IPS-20b (cell line): ENCODE results near the gene RAD9A.

Source experiments
- H3K27ac ChIP-seq: one replicate; pipeline ENCODE4 v1.5.1; 2013; ENCODE audit warnings: low read length
- H3K27me3 ChIP-seq: 2 replicates; pipeline ENCODE4 v1.6.1; 2013; ENCODE audit warnings: mild to moderate bottlenecking, low read length, inconsistent platforms; ENCODE audit not compliant: insufficient read depth
- H3K36me3 ChIP-seq: 2 replicates; pipeline ENCODE4 v1.6.1; 2013; ENCODE audit warnings: low read depth, mild to moderate bottlenecking, inconsistent platforms, low read length, moderate library complexity; ENCODE audit not compliant: insufficient read depth
- H3K4me1 ChIP-seq: 2 replicates; pipeline ENCODE4 v1.6.1; 2013; ENCODE audit warnings: mild to moderate bottlenecking, control low read depth, inconsistent platforms, low read length, moderate library complexity; ENCODE audit not compliant: insufficient read depth
- H3K4me3 ChIP-seq: 2 replicates; pipeline ENCODE4 v1.5.1; 2013; ENCODE audit warnings: mild to moderate bottlenecking, low read length, inconsistent platforms
- H3K9ac ChIP-seq: 2 replicates; pipeline ENCODE4 v1.6.1; 2013; ENCODE audit warnings: low read depth, mild to moderate bottlenecking, inconsistent platforms, low read length, moderate library complexity
- H3K9me3 ChIP-seq: 2 replicates; pipeline ENCODE4 v1.6.1; 2013; ENCODE audit warnings: mild to moderate bottlenecking, low read depth, low read length, inconsistent platforms; ENCODE audit not compliant: insufficient read depth

The RAD9A gene

DNA sequence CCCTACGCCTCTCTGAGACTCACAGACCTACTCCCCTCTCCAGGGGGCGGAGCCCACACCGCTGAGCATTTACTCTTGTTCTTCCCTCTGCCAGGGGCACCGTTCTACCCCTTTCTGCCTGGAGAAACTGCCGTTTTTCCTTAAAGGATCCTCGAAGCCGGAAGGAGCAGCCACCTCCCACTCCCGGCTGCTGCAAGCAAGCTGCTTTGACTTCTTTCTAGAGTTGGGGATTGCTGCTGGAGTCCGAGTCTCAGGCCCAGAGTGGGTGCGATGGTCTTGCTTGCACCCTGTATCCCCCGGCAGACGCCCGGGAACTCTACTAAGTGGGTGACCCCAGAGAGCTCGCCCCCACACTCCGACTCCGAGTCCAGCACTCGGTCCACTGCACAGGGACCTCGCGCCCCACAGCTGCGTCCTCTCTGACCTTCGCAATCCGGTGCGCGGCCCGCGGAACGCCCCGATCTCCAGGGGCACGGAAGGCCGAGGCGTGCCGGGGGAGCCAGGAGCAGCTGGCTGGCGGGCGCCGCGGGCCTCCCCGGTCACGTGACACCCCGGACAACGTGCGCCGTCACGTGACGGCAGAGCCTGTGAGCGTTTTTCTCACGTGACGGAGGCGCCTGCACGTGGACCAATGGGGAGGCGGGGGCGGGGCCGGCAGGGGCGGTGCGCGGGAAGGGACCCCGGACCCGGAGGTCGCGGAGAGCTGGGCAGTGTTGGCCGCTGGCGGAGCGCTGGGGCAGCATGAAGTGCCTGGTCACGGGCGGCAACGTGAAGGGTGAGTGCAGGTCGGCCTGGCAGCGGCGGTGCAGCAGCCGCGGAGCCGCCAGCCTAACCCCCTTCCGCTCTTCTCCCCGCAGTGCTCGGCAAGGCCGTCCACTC is at the start of gene RAD9A:
Gene RAD9A (plus strand): TSS at position 683 of the 879 bp plus-strand sequence. CDS start 59 bp downstream, at position 742.
- peak within 1 kb of the TSS; percentile 87 for H3K27ac ChIP-seq
- peak within 1 kb of the TSS; percentile 98 for H3K4me3 ChIP-seq
- H3K9me3 ChIP-seq = no peaks in the 10 kb centered on the region
- H3K4me1 ChIP-seq = no peaks in the 10 kb centered on the region
- peaks cover 15% of the 10 kb centered on the region for H3K36me3 ChIP-seq
- H3K27me3 ChIP-seq = peaks cover 6% of the 10 kb centered on the region; the same call in 1 of the 2 replicates
- peak within 1 kb of the TSS; percentile 98 for H3K9ac ChIP-seq

- H3K36me3 ChIP-seq = no peaks in the 10 kb centered on the region
- H3K4me3 ChIP-seq = no peak overlapping the region
- H3K27me3 ChIP-seq = no peaks in the 10 kb centered on the region
- no peak overlapping the region for H3K27ac ChIP-seq
- 0 out of 2 replicates have a peak, but pooled peaks cover 3% of the 10 kb centered on the region for H3K4me1 ChIP-seq
- no peak overlapping the region for H3K9ac ChIP-seq
- no peaks in the 10 kb centered on the region for H3K9me3 ChIP-seq
These were observed 47.5 kb upstream of the RAD9A start for GRCh38 chr11:67344264-67344663.

GRCh38 chr11:67345247-67345919 is 46.4 kb upstream of the RAD9A start:
- Histone ChIP-seq H3K9ac (no peak overlapping the region), H3K36me3 (no peaks in the 10 kb centered on the region), H3K4me3 (no peak overlapping the region), H3K27me3 (no peaks in the 10 kb centered on the region), H3K4me1 (0 out of 2 replicates have a peak, but pooled peaks cover 3% of the 10 kb centered on the region), H3K9me3 (no peaks in the 10 kb centered on the region), H3K27ac (no peak overlapping the region)

- H3K36me3 ChIP-seq = no peaks in the 10 kb centered on the region
- 0 out of 2 replicates have a peak, but pooled peaks cover 3% of the 10 kb centered on the region for H3K4me1 ChIP-seq
- no peaks in the 10 kb centered on the region for H3K9me3 ChIP-seq
- no peak overlapping the region for H3K9ac ChIP-seq
- H3K4me3 ChIP-seq = no peak overlapping the region
- no peak overlapping the region for H3K27ac ChIP-seq
- no peaks in the 10 kb centered on the region for H3K27me3 ChIP-seq
These were observed 45.6 kb upstream of the RAD9A start for GRCh38 chr11:67345920-67346819.

DNA sequence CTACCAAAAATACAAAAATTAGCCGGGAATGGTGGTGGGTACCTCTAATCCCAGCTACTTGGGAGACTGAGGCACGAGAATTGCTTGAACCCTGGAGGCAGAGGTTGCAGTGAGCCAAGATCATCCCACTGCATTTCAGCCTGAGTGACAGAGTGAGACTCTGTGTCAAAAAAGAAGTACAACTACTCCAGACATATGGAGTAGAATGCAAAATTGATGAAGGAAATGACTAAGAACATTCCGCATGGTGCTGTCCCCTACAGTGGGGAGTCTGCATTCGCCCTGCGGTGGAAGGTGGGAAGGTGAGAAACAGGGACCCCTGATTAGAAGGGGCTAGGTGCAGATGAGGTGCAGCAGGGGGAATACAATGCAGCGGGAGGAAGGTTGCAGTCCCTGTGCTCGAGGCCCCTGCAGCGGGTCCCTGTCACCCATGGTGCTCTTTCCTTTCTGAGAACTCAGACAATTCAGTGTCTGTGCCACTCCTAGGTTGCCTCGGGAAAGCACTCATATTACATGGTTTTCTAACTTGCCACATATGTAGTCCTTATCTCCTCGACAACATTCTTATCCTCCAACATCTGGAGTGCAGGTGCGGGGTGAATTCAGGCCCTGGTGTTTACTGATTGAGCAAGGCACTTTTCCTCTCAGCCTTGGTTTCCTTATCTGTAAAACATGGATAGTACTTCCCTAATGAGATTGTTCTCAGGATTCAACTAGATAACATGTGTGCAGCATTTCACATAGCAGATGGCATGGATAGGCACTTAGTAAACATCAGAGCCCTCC is 43.6 kb upstream of the RAD9A start:
- no peaks in the 10 kb centered on the region for H3K36me3 ChIP-seq
- H3K9me3 ChIP-seq = no peaks in the 10 kb centered on the region
- no peak overlapping the region for H3K4me3 ChIP-seq
- H3K4me1 ChIP-seq = 0 out of 2 replicates have a peak, but pooled peaks cover 5% of the 10 kb centered on the region
- H3K9ac ChIP-seq = no peak overlapping the region
- H3K27ac ChIP-seq = no peak overlapping the region
- H3K27me3 ChIP-seq = no peaks in the 10 kb centered on the region

GRCh38 chr11:67349036-67349435 is 42.8 kb upstream of the RAD9A start:
- H3K4me1 ChIP-seq = peaks cover 6% of the 10 kb centered on the region; the same call in 1 of the 2 replicates
- H3K9me3 ChIP-seq = no peaks in the 10 kb centered on the region
- H3K36me3 ChIP-seq = no peaks in the 10 kb centered on the region
- no peak overlapping the region for H3K27ac ChIP-seq
- H3K9ac ChIP-seq = no peak overlapping the region
- H3K27me3 ChIP-seq = no peaks in the 10 kb centered on the region
- no peak overlapping the region for H3K4me3 ChIP-seq

DNA sequence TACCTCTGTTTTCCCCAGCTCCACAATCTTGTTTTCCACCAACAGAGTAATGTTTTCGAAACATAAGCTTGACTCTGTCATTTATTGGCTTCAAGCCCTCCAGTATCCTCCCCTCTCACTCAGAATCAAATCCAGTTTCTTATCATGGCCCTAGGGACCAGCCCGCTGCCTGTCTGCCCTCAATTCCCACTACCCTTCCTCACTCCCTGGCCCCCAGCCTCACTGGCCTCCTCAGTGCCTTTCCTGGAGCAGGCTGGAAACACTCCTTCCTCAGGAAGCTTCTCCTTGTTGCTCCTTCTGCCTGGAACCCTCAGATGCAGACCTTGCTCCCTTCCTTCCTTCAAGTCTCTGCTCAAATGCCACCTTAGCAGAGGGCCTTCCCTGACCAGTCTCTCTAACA is 42.3 kb upstream of the RAD9A start:
- H3K4me1 ChIP-seq = peaks cover 10% of the 10 kb centered on the region; the same call in 1 of the 2 replicates
- H3K9ac ChIP-seq = no peak overlapping the region
- H3K36me3 ChIP-seq = no peaks in the 10 kb centered on the region
- no peak overlapping the region for H3K27ac ChIP-seq
- no peaks in the 10 kb centered on the region for H3K27me3 ChIP-seq
- no peak overlapping the region for H3K4me3 ChIP-seq
- H3K9me3 ChIP-seq = no peaks in the 10 kb centered on the region

DNA sequence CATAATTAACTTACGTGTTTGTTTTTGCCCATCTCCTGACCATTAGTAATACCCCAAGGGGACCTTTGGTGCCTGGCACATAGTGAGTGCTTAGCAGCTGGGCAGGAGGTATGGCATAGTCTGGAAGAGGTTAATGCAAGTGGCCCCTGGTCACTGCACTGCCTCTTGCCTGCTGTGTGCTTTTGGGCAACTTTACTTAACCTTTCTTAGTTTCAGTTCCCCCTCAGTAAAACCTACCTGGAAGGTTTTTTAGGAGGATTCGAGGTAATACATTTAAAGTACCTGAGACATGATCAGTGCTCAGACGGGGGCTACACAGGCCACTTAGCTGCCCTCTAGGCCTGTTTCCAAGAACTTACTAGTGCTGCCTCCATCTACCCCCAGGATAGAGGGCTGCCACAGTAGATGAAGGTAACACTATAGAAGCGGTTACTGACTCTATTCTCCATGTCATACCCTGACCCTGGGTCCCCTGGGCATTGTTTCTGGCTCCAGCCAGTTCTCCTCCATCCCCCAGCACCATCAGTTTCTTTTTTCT is 41.8 kb upstream of the RAD9A start:
- peaks cover 12% of the 10 kb centered on the region; the same call in 1 of the 2 replicates for H3K4me1 ChIP-seq
- H3K9ac ChIP-seq = no peak overlapping the region
- no peaks in the 10 kb centered on the region for H3K27me3 ChIP-seq
- H3K27ac ChIP-seq = no peak overlapping the region
- no peaks in the 10 kb centered on the region for H3K36me3 ChIP-seq
- H3K9me3 ChIP-seq = no peaks in the 10 kb centered on the region
- no peak overlapping the region for H3K4me3 ChIP-seq

DNA sequence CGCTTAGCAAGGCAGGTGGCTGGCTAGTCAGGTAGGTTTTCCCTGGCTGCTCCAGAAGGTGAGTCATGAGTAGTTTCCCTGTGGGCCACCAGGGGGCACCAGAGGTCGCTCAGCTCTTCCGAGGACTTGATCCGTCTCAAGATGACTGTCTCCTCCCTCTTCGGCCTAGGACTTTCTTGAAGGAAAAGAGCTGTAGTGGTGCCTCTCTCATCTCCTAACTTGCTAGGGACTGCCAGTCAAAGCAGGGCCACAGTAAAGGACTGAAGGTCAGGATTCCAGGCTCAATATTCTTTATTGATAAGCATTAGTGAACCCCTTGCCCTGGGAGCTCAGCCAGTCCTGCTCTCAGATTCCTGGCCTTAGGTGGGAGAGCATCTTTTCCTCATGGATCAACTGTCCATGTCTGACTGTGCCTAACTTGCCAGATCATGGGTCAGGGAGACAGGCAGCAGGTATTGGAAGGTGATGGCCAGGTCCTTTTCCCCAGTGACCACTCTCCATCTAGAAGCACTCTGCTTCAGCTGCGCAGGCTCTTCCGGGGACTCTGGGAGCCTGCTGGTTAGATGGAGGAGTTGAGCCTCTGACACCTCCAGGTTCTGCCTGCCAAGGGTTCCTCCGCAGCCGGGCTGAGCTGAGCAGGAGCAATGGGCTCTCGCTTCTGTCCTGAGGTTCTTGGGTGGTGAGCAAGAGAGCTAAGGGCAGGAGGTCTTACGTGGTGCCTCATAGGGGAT is 40.3 kb upstream of the RAD9A start:
- Histone ChIP-seq H3K4me3 (no peak overlapping the region), H3K27ac (no peak overlapping the region), H3K27me3 (no peaks in the 10 kb centered on the region; the same call in 1 of the 2 replicates), H3K9ac (no peak overlapping the region), H3K4me1 (peaks cover 10% of the 10 kb centered on the region; the same call in 1 of the 2 replicates), H3K36me3 (no peaks in the 10 kb centered on the region), H3K9me3 (no peaks in the 10 kb centered on the region)
